NCI-H1417 (cell line): ENCODE measurements around the gene ARHGAP45.
A peak's percentile ranks its signal among the peaks of the same experiment; 100 is the strongest.

Source experiments
- DNase-seq, 3 experiments: peaks; one replicate each; lab custom pipeline; 2025; lab: John Stamatoyannopoulos, UW

Gene ARHGAP45

GRCh38 chr19:1136201-1136600, 69.2 kb downstream of the ARHGAP45 start:
- peak in 2 of 3 experiments; percentile 75 to 78 for DNase-seq
